ENCODE results near the gene IL21R.

GRCh38 chr16:27476240-27476639 is 74.3 kb downstream of the IL21R start:
- TF ChIP-seq CTCF (IDR thresholded peaks at IDR 0.05) (no peak), POLR2A (IDR thresholded peaks at IDR 0.05) (no peak)

All from adrenal gland (tissue), 5 donors.